Measurements from ENCODE around the gene TTI1. TPM values are rescaled to one million over a fixed set of nuclear protein-coding genes. Genes with fewer than 3 reads are reported as not detected.

TTI1 gene
- total RNA-seq, 4 donors from 2014 or later: 8.2 to 14.2 (median 10.8) TPM

DNA sequence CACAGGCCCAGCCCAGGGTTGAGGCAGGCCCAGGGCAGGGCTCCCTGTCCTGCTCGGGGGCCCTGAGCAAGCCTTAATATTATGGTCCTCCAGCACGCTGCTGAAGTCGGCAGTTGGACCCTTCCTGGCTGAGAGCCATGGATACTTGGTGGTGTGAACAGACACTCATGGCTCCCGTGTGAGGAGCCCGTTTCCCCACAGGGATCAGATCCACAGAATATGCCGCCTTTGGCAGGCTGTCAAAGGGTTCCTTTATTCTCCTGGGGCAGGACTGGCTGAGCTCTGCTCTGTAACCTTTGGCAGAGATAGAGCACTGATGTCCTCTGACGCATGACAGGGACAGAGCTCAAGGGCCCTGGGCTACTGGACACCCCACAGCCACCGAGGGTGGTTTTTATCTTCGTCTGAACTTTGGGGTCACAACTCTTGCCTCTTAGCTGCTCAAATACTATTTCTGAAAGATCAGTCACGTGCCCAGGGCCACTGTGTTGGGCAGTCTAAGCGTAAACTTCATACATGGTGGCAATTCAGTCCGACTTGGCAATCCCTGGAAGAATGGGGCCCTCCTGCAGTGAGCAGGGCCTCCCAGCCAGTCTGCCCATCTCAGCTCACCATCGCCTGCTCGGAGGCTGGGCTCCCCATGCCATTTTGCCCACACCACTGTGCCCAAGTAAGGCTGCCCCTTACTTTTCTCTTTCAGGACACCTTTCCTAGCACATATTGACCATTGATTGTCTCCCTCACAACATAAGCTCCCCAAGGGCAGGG is 49.1 kb downstream of the TTI1 start:
- TF ChIP-seq POLR2A (IDR thresholded peaks at IDR 0.05) (no peak), EP300 (IDR thresholded peaks at IDR 0.05) (no peak)
- TF ChIP-seq, protein P1, sequence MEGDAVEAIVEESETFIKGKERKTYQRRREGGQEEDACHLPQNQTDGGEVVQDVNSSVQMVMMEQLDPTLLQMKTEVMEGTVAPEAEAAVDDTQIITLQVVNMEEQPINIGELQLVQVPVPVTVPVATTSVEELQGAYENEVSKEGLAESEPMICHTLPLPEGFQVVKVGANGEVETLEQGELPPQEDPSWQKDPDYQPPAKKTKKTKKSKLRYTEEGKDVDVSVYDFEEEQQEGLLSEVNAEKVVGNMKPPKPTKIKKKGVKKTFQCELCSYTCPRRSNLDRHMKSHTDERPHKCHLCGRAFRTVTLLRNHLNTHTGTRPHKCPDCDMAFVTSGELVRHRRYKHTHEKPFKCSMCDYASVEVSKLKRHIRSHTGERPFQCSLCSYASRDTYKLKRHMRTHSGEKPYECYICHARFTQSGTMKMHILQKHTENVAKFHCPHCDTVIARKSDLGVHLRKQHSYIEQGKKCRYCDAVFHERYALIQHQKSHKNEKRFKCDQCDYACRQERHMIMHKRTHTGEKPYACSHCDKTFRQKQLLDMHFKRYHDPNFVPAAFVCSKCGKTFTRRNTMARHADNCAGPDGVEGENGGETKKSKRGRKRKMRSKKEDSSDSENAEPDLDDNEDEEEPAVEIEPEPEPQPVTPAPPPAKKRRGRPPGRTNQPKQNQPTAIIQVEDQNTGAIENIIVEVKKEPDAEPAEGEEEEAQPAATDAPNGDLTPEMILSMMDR (IDR thresholded peaks at IDR 0.05): no peak
- Histone ChIP-seq H3K36me3 (peaks cover 0 to 72% (median 0%) of the 10 kb centered on the region in 3 donors), H3K27me3 (no peaks in the 10 kb centered on the region), H3K4me3 (no peak overlapping the region), H3K4me1 (peaks cover 0 to 48% (median 6%) of the 10 kb centered on the region in 4 donors), H3K27ac (peak overlapping the region in 2 of 4 donors; percentile 40 to 46), H3K9me3 (no peaks in the 10 kb centered on the region)
- WGBS, 2 donors: 38 to 56% methylated on average over 12 to 13 of the region's 14 CpGs
- DNase-seq (ENCODE audit: low spot score in 2 of 2): no peak

DNA sequence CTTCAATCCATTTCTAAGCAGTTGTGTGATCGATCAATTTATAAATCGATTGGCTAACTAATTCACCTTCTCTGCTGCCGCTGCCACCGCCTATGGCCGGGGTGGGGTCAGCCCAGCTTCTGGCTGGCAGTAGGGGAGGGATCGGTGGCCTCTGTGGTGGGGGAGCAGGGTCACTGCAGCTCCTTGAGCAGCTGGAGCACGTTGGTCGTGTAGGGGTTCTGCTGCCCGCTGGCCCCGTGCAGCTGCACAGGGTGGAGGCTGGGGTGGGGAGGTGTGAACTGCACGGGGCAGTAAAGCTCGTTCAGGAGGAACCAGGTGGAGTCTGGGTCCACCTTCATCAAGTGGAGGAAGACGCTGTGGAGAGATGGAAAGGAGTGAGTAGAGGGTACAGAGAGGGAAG is 50.0 kb downstream of the TTI1 start:
- Histone ChIP-seq H3K4me1 (peaks cover 0 to 48% (median 6%) of the 10 kb centered on the region in 4 donors), H3K9me3 (no peaks in the 10 kb centered on the region), H3K4me3 (no peak overlapping the region), H3K27me3 (no peaks in the 10 kb centered on the region), H3K36me3 (peaks cover 0 to 65% (median 0%) of the 10 kb centered on the region in 3 donors), H3K27ac (peak overlapping the region in 1 of 4 donors; percentile 46)
- 82 to 85% methylated on average over 13 of the region's 13 CpGs for WGBS, 2 donors
- TF ChIP-seq POLR2A (IDR thresholded peaks at IDR 0.05) (no peak), EP300 (IDR thresholded peaks at IDR 0.05) (no peak)
- TF ChIP-seq, protein P1 (IDR thresholded peaks at IDR 0.05): no peak
- DNase-seq (ENCODE audit: low spot score in 2 of 2): no peak

DNA sequence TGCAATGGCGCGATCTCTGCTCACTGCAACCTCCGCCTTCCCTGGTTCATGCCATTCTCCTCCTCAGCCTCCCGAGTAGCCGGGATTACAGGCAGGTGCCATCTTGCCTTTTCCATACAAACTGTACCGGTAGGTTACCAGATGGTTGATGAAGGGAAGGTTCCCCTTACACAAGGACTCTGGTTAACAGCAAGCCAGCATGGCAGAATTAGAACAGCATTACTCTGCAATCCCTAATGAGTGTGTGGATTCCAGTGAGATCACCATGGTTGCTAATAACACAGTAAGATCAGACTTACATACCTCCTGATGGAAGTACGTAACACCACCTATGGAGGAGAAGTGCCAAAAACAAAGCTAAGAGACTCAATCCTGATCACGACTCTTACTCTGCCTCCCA is 51.7 kb downstream of the TTI1 start:
- 92 to 96% methylated on average over 8 of the region's 8 CpGs for WGBS, 2 donors

DNA sequence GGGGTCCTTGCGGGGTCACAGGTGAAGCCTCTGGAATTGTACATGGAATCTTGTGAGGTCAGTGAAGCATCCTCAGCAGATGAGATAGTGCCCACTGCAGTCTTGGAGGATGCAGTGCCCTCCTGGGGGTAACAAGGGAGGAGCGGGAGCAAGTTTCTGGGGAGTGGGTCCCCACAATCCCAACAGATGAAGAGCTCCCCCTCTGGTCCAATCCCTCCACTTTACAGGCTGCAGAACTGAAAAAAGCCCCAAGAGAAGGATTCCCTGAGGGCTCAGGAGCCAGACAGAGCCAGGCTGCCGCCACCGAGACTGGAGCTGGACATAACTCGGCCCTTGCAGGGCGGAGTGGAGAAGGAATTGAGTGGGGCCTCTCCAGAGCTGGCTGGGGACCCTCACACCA is 52.4 kb downstream of the TTI1 start:
- Histone ChIP-seq H3K4me1 (peaks cover 0 to 24% (median 0%) of the 10 kb centered on the region in 4 donors), H3K9me3 (no peaks in the 10 kb centered on the region), H3K36me3 (peaks cover 0 to 50% (median 0%) of the 10 kb centered on the region in 3 donors), H3K27ac (no peak overlapping the region), H3K27me3 (no peaks in the 10 kb centered on the region), H3K4me3 (no peak overlapping the region)
- no peak for DNase-seq (ENCODE audit: low spot score in 2 of 2)
- TF ChIP-seq POLR2A (IDR thresholded peaks at IDR 0.05) (no peak), EP300 (IDR thresholded peaks at IDR 0.05) (no peak)
- TF ChIP-seq, protein P1 (IDR thresholded peaks at IDR 0.05): no peak
- WGBS, 2 donors: 86 to 87% methylated on average over 6 of the region's 6 CpGs

More for the DNA sequence above, 51.7 kb downstream of the TTI1 start:
- H3K4me3 ChIP-seq: no peak overlapping the region
- H3K27me3 ChIP-seq: no peaks in the 10 kb centered on the region
- no peak for DNase-seq (ENCODE audit: low spot score in 2 of 2)
- peaks cover 0 to 53% (median 0%) of the 10 kb centered on the region in 3 donors for H3K36me3 ChIP-seq
- H3K27ac ChIP-seq: no peak overlapping the region
- H3K9me3 ChIP-seq: no peaks in the 10 kb centered on the region
- TF ChIP-seq, protein P1 (IDR thresholded peaks at IDR 0.05): no peak
- TF ChIP-seq EP300 (IDR thresholded peaks at IDR 0.05) (no peak), POLR2A (IDR thresholded peaks at IDR 0.05) (no peak)
- peaks cover 0 to 31% (median 3%) of the 10 kb centered on the region in 4 donors for H3K4me1 ChIP-seq

DNA sequence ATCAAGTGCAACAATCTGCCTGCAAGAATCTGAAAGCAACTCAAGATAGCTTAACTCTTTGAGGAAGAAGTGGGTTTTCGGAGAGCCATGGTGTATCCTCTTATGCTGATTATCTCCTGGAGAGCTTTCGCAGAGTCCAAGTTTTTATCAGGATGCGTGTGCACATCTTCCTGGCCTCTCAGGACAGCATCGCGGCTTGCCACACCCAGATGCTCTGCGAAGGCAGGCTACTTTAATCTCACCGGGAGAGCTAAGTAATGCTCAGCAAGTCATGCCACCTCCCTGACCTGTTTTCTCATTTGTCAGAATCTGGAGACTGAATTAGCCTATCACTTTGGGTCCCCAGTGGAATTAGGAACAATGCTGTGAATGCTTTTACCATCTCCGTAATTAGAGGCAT is 52.9 kb downstream of the TTI1 start:
- Histone ChIP-seq H3K27ac (no peak overlapping the region), H3K36me3 (peaks cover 0 to 50% (median 0%) of the 10 kb centered on the region in 3 donors), H3K4me1 (peaks cover 0 to 20% (median 0%) of the 10 kb centered on the region in 4 donors), H3K27me3 (no peaks in the 10 kb centered on the region), H3K4me3 (no peak overlapping the region), H3K9me3 (no peaks in the 10 kb centered on the region)
- TF ChIP-seq EP300 (IDR thresholded peaks at IDR 0.05) (no peak), POLR2A (IDR thresholded peaks at IDR 0.05) (no peak)
- TF ChIP-seq, protein P1 (IDR thresholded peaks at IDR 0.05): no peak
- 76 to 82% methylated on average over 8 of the region's 8 CpGs for WGBS, 2 donors
- DNase-seq (ENCODE audit: low spot score in 2 of 2): no peak

Data from tibial nerve (tissue), 4 donors.